HTR-8/SVneo (cell line): ENCODE measurements around the gene DNAJC13.

Experiments
- DNase-seq: peaks from one replicate; pipeline ENCODE4 v3.0.0; 2011; ENCODE audit warnings: low spot score, mixed read lengths; ENCODE audit not compliant: insufficient read length
- FAIRE-seq: peaks from 2 replicates; lab custom pipeline; 2011; peaks lifted over from hg19 to GRCh38; lab: Jason Lieb, UNC

DNAJC13 gene

GRCh38 chr3:132568422-132568821 lies 151.1 kb downstream of the DNAJC13 start:
- no peak for DNase-seq
- no peak for FAIRE-seq

- no peak for FAIRE-seq
- DNase-seq = no peak
These were observed 151.9 kb downstream of the DNAJC13 start for GRCh38 chr3:132569153-132569552.

DNA sequence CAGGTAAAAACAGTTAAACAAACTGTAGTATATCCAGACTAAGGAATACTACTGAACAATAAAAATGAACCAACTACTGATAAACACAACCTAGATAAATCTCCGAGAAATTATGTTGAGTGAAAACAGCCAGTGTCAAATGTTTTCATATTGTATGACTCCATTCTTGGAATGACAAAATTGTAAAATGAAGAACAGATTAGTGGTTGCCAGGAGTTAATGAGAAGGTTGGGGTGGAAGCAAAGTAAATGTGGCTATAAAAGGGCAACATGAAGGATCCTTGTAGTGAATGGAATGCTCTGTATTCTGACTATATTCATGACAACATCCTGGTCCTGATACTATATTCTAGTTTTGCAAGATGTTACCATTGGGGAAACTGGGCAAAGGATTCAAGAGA lies 152.3 kb downstream of the DNAJC13 start:
- no peak for DNase-seq
- FAIRE-seq = no peak

GRCh38 chr3:132570016-132570415 lies 152.7 kb downstream of the DNAJC13 start:
- no peak for FAIRE-seq
- DNase-seq = no peak

GRCh38 chr3:132573797-132574211 lies 156.5 kb downstream of the DNAJC13 start:
- DNase-seq (no peak), FAIRE-seq (no peak)

GRCh38 chr3:132587401-132587800 lies 170.1 kb downstream of the DNAJC13 start:
- DNase-seq = no peak
- no peak for FAIRE-seq
